ENCODE data around the gene SUN3.

The SUN3 gene

DNA sequence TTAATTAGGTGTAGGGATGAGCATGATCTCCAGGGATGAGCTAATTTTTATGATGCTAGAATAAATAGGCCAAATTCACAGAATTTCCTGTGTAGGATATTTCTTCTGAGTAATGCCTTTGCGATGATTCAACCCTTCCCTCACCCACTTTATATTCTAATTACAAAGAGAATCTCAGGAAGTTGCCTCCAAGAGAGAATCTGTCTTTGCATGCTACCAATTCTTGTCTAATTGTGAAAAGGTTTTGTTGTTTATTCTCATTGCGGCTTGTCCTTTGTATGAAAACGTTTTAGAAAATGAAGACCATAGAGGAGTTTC lies 12.7 kb upstream of the SUN3 start:
- DNase-seq: no peak
- H3K4me1 Mint-ChIP-seq: peaks cover 49% of the 10 kb centered on the region
- peaks cover 11% of the 10 kb centered on the region for H3K27me3 Mint-ChIP-seq
- H3K27ac Mint-ChIP-seq: peak overlapping the region; percentile 76
- H3K36me3 Mint-ChIP-seq (ENCODE audit: low read depth): no peaks in the 10 kb centered on the region
- ATAC-seq: peak; percentile 51
- H3K9me3 Mint-ChIP-seq: no peaks in the 10 kb centered on the region
- H3K4me3 Mint-ChIP-seq: no peak overlapping the region

GRCh38 chr7:48040944-48041652 lies 12.2 kb upstream of the SUN3 start:
- ATAC-seq (peak; percentile 42), DNase-seq (no peak)
- H3K27me3 Mint-ChIP-seq: peaks cover 17% of the 10 kb centered on the region
- peak overlapping the region; percentile 76 for H3K27ac Mint-ChIP-seq
- H3K36me3 Mint-ChIP-seq (ENCODE audit: low read depth): no peaks in the 10 kb centered on the region
- H3K4me3 Mint-ChIP-seq: no peak overlapping the region
- H3K4me1 Mint-ChIP-seq: peaks cover 46% of the 10 kb centered on the region
- H3K9me3 Mint-ChIP-seq: no peaks in the 10 kb centered on the region

- Mint-ChIP-seq H3K27me3 (peaks cover 23% of the 10 kb centered on the region), H3K9me3 (no peaks in the 10 kb centered on the region), H3K4me3 (no peak overlapping the region), H3K4me1 (peaks cover 39% of the 10 kb centered on the region), H3K27ac (no peak overlapping the region), H3K36me3 (ENCODE audit: low read depth) (no peaks in the 10 kb centered on the region)
- DNase-seq (no peak), ATAC-seq (no peak)
Measured at GRCh38 chr7:48038815-48039506, 10.1 kb upstream of the SUN3 start.

DNA sequence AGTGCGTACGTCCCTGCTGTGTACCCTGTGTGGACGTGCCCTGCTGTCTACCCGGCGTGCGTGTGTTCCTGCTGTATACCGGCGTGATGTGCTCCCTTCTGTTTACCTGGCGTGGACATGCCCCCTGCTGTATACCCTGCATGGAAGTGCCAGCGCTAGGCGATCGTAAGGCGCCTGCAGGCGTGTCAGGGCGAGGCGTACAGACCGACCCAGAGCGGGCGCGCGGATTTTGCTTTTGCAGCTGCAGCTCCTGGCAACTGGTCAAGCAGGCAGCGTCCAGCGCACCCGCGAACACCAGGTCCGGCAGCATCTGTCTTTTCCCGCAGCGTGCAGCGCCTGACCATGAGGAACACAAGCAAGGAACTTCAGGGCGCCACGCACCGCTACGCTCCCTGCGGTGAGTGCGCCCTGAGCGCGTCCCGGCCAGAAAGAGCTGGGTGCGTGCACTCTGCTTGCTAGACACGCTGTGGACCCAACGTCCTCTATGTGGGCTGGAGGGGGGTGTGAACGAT lies 7.1 kb upstream of the SUN3 start:
- DNase-seq (no peak), ATAC-seq (peak; percentile 11)
- Mint-ChIP-seq H3K4me1 (peaks cover 17% of the 10 kb centered on the region), H3K27me3 (peaks cover 30% of the 10 kb centered on the region), H3K36me3 (ENCODE audit: low read depth) (no peaks in the 10 kb centered on the region), H3K4me3 (peak overlapping the region; percentile 79), H3K27ac (peak overlapping the region; percentile 37), H3K9me3 (no peaks in the 10 kb centered on the region)

GRCh38 chr7:48035301-48035966 lies 6.5 kb upstream of the SUN3 start, which contains the start of gene C7orf57:
C7orf57 (plus strand) TSS chr7:48035543; CDS start chr7:48036309, 766 bp downstream.
- H3K27me3 Mint-ChIP-seq: peaks cover 30% of the 10 kb centered on the region
- ATAC-seq (peak; percentile 99), DNase-seq (peak; percentile 87)
- no peaks in the 10 kb centered on the region for H3K9me3 Mint-ChIP-seq
- H3K4me3 Mint-ChIP-seq: peak within 1 kb of the TSS; percentile 79
- peaks cover 11% of the 10 kb centered on the region for H3K4me1 Mint-ChIP-seq
- peak within 1 kb of the TSS; percentile 37 for H3K27ac Mint-ChIP-seq
- no peaks in the 10 kb centered on the region for H3K36me3 Mint-ChIP-seq (ENCODE audit: low read depth)

GRCh38 chr7:48033922-48034321 lies 5.0 kb upstream of the SUN3 start:
- DNase-seq: no peak
- Mint-ChIP-seq H3K9me3 (no peaks in the 10 kb centered on the region), H3K27me3 (peaks cover 35% of the 10 kb centered on the region), H3K4me3 (no peak overlapping the region), H3K27ac (no peak overlapping the region), H3K36me3 (ENCODE audit: low read depth) (no peaks in the 10 kb centered on the region), H3K4me1 (peaks cover 8% of the 10 kb centered on the region)
- no peak for ATAC-seq

- peaks cover 19% of the 10 kb centered on the region for H3K27me3 Mint-ChIP-seq
- no peaks in the 10 kb centered on the region for H3K36me3 Mint-ChIP-seq (ENCODE audit: low read depth)
- H3K27ac Mint-ChIP-seq: no peak overlapping the region
- H3K4me1 Mint-ChIP-seq: peaks cover 5% of the 10 kb centered on the region
- DNase-seq (no peak), ATAC-seq (no peak)
- no peak overlapping the region for H3K4me3 Mint-ChIP-seq
- no peaks in the 10 kb centered on the region for H3K9me3 Mint-ChIP-seq
Measured at GRCh38 chr7:48031111-48031510, 2.2 kb upstream of the SUN3 start.

GRCh38 chr7:48025624-48026023 lies 3.3 kb downstream of the SUN3 start:
- Mint-ChIP-seq H3K9me3 (peaks cover 23% of the 10 kb centered on the region), H3K4me1 (no peaks in the 10 kb centered on the region), H3K27me3 (peaks cover 10% of the 10 kb centered on the region), H3K36me3 (ENCODE audit: low read depth) (no peaks in the 10 kb centered on the region), H3K27ac (no peak overlapping the region), H3K4me3 (no peak overlapping the region)
- DNase-seq: no peak
- no peak for ATAC-seq

- H3K9me3 Mint-ChIP-seq: peaks cover 20% of the 10 kb centered on the region
Measured at GRCh38 chr7:48017674-48018073, 11.2 kb downstream of the SUN3 start.

DNA sequence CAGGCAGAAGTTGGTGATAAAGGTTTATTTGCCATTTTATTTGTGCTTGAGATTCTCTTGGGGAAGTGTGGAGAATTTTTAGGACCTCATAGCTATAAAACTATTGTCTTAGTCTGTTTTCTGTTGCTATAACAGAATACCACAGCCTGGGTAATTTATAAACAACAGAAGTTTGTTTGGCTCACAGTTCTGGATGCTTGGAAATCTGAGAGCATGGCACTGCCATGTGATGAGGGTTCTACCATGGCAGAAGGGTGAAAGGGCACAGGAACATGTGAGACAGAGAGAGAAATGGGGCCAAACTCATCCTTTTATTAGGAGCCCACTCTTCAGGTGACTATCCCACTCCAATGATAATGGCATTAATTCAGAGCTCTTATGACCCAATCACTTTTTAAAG lies 12.3 kb downstream of the SUN3 start:
- DNase-seq: no peak
- no peaks in the 10 kb centered on the region for H3K4me1 Mint-ChIP-seq
- no peaks in the 10 kb centered on the region for H3K36me3 Mint-ChIP-seq (ENCODE audit: low read depth)
- no peak overlapping the region for H3K4me3 Mint-ChIP-seq
- H3K27ac Mint-ChIP-seq: no peak overlapping the region
- no peak for ATAC-seq
- peaks cover 15% of the 10 kb centered on the region for H3K9me3 Mint-ChIP-seq
- H3K27me3 Mint-ChIP-seq: peaks cover 13% of the 10 kb centered on the region

More at GRCh38 chr7:48017674-48018073, 11.2 kb downstream of the SUN3 start:
- DNase-seq: no peak
- no peaks in the 10 kb centered on the region for H3K36me3 Mint-ChIP-seq (ENCODE audit: low read depth)
- H3K27ac Mint-ChIP-seq: no peak overlapping the region
- no peak for ATAC-seq
- H3K4me3 Mint-ChIP-seq: no peak overlapping the region
- H3K4me1 Mint-ChIP-seq: no peaks in the 10 kb centered on the region
- H3K27me3 Mint-ChIP-seq: peaks cover 13% of the 10 kb centered on the region

DNA sequence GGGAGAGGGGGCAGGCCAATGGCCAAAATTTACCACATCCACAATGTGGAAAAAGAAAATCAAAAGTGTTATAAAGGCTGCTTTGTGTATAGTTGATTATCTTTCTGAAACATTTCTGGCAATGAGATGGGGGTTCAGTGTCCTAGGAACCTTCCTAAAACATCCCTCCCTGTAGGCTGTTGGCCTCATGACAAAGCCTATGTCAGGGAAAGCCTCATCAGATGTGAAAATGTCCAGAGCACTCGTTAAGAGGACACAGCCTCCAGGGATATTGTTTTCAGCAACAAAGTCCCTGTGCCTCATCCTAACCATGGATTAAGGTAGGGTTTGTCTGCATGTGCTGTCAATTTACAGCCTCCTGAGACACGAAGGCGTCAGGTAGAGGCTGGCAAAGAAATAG lies 17.0 kb downstream of the SUN3 start:
- Mint-ChIP-seq H3K27ac (no peak overlapping the region), H3K9me3 (no peaks in the 10 kb centered on the region), H3K4me3 (no peak overlapping the region), H3K4me1 (no peaks in the 10 kb centered on the region), H3K27me3 (peaks cover 3% of the 10 kb centered on the region), H3K36me3 (ENCODE audit: low read depth) (no peaks in the 10 kb centered on the region)
- ATAC-seq: no peak
- DNase-seq: no peak

GRCh38 chr7:48011323-48011722 lies 17.6 kb downstream of the SUN3 start:
- no peak overlapping the region for H3K4me3 Mint-ChIP-seq
- no peak overlapping the region for H3K27ac Mint-ChIP-seq
- H3K27me3 Mint-ChIP-seq: peaks cover 3% of the 10 kb centered on the region
- ATAC-seq: no peak
- no peaks in the 10 kb centered on the region for H3K9me3 Mint-ChIP-seq
- H3K36me3 Mint-ChIP-seq (ENCODE audit: low read depth): no peaks in the 10 kb centered on the region
- no peak for DNase-seq
- H3K4me1 Mint-ChIP-seq: no peaks in the 10 kb centered on the region

DNA sequence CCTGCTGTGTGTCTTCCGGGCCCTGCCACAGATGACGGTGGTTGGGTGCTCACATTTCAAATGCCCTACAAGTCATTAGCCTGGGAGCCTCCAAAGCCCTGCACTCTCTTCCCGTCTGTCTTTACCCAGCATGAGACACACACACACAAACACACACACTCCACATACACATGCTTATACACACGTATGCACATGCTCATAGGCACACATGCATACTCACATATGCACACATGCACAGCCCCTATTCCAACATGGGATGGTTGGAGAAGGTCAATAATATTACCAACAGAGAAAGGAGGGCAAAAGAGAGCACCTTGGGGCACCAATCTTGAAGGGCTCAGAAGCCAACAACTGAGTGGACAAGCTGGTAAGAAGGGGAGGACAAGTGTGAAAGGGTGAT lies 19.0 kb downstream of the SUN3 start:
- DNase-seq: no peak
- Mint-ChIP-seq H3K4me3 (no peak overlapping the region), H3K4me1 (no peaks in the 10 kb centered on the region), H3K27me3 (no peaks in the 10 kb centered on the region), H3K27ac (no peak overlapping the region), H3K9me3 (no peaks in the 10 kb centered on the region), H3K36me3 (ENCODE audit: low read depth) (no peaks in the 10 kb centered on the region)
- ATAC-seq: no peak

DNA sequence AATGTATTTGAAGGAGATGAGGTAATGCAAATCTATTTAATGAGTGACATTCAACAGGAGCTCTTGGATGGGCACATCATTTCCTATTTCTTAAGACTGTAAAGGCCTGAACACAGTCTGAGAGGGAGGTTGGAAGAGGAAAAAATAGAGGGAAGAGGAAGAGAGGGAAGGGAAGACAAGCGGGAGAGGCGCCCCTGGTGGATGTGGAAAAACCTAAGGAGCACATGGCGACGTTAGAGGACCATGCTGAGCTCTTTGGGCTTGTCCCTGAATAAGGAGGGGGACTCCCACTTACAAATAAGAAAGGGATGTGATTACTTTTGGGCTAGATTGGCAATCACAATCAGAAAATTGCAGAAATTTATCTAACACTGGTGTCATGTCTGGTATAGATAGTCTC lies 19.6 kb downstream of the SUN3 start:
- Mint-ChIP-seq H3K27ac (no peak overlapping the region), H3K4me3 (no peak overlapping the region), H3K4me1 (no peaks in the 10 kb centered on the region), H3K36me3 (ENCODE audit: low read depth) (no peaks in the 10 kb centered on the region), H3K27me3 (no peaks in the 10 kb centered on the region), H3K9me3 (no peaks in the 10 kb centered on the region)
- ATAC-seq (no peak), DNase-seq (no peak)

GRCh38 chr7:48006866-48007265 lies 22.0 kb downstream of the SUN3 start:
- no peak overlapping the region for H3K4me3 Mint-ChIP-seq
- H3K27ac Mint-ChIP-seq: no peak overlapping the region
- no peaks in the 10 kb centered on the region for H3K36me3 Mint-ChIP-seq (ENCODE audit: low read depth)
- no peaks in the 10 kb centered on the region for H3K4me1 Mint-ChIP-seq
- H3K27me3 Mint-ChIP-seq: no peaks in the 10 kb centered on the region
- ATAC-seq (no peak), DNase-seq (no peak)
- H3K9me3 Mint-ChIP-seq: no peaks in the 10 kb centered on the region

Measured in activated naive CD8-positive, alpha-beta T cell treated with anti-CD3 and anti-CD28 coated beads, Interleukin-2, amount 50 U/mL, for 24 hours (primary cell).